Neural progenitor cell (in vitro differentiated cells): ENCODE data around the gene CTDNEP1. TPM values are rescaled to one million over a fixed set of nuclear protein-coding genes. Genes with fewer than 3 reads are reported as not detected.

Source experiments
- DNase-seq: peaks from one replicate; pipeline ENCODE4 v3.0.0-alpha.2; 2016; ENCODE audit warnings: low spot score
- H2AFZ ChIP-seq: fragments of 200-600 bp; sonication (generic); replicated peaks from 2 replicates; pipeline ENCODE4 v1.6.1; 2016; ENCODE audit warnings: antibody characterized with exemption
- H3F3A ChIP-seq: fragments of 200-600 bp; sonication (generic); 2 replicates; pipeline ENCODE4 v1.6.1; 2016; ENCODE audit warnings: antibody characterized with exemption, low read depth
- H3K27ac ChIP-seq: fragments of 200-600 bp; sonication (generic); 2 replicates; pipeline ENCODE4 v1.5.1; 2016; ENCODE audit warnings: mild to moderate bottlenecking
- H3K27me3 ChIP-seq: fragments of 200-600 bp; sonication (generic); 2 replicates; pipeline ENCODE4 v1.6.1; 2016; ENCODE audit warnings: mild to moderate bottlenecking, moderate library complexity
- H3K36me3 ChIP-seq: fragments of 200-600 bp; sonication (generic); 2 replicates; pipeline ENCODE4 v1.5.1; 2016
- H3K4me1 ChIP-seq: fragments of 200-600 bp; sonication (generic); 2 replicates; pipeline ENCODE4 v1.6.1; 2016; ENCODE audit warnings: mixed run types
- H3K4me2 ChIP-seq: fragments of 200-600 bp; sonication (generic); 2 replicates; pipeline ENCODE4 v1.6.1; 2016
- H3K4me3 ChIP-seq: fragments of 200-600 bp; sonication (generic); 2 replicates; pipeline ENCODE4 v1.5.1; 2016
- H3K79me2 ChIP-seq: fragments of 200-600 bp; sonication (generic); 2 replicates; pipeline ENCODE4 v1.6.1; 2016; ENCODE audit warnings: low read depth
- H3K9ac ChIP-seq: fragments of 200-600 bp; sonication (generic); 2 replicates; pipeline ENCODE4 v1.6.1; 2016
- H3K9me3 ChIP-seq: fragments of 200-600 bp; sonication (generic); 2 replicates; pipeline ENCODE4 v1.5.1; 2016; ENCODE audit warnings: low read depth
- H4K20me1 ChIP-seq: fragments of 200-600 bp; sonication (generic); 2 replicates; pipeline ENCODE4 v1.6.1; 2016; ENCODE audit warnings: low read depth
- H3K27ac Mint-ChIP-seq: 3 replicates; pipeline ENCODE4 v1.8.0; 2021; ENCODE audit warnings: mixed read lengths
- H3K27me3 Mint-ChIP-seq: 2 replicates; pipeline ENCODE4 v1.8.0; 2022; ENCODE audit warnings: low read depth, mild to moderate bottlenecking, inconsistent platforms, moderate library complexity, mixed read lengths; ENCODE audit not compliant: insufficient read depth
- H3K36me3 Mint-ChIP-seq: 3 replicates; pipeline ENCODE4 v1.8.0; 2021; ENCODE audit warnings: mixed read lengths
- H3K4me1 Mint-ChIP-seq: 3 replicates; pipeline ENCODE4 v1.8.0; 2021; ENCODE audit warnings: mixed read lengths
- H3K4me3 Mint-ChIP-seq: 3 replicates; pipeline ENCODE4 v1.8.0; 2021; ENCODE audit warnings: mild to moderate bottlenecking, moderate library complexity, mixed read lengths
- H3K9me3 Mint-ChIP-seq: 3 replicates; pipeline ENCODE4 v1.8.0; 2020; ENCODE audit warnings: mixed read lengths
- CTCF ChIP-seq: fragments of 200-600 bp; sonication (generic); IDR thresholded peaks from 2 replicates; pipeline ENCODE4 v1.5.1; 2017; ENCODE audit warnings: antibody characterized with exemption, mild to moderate bottlenecking
- EZH2 ChIP-seq: fragments of 200-600 bp; sonication (generic); IDR thresholded peaks from 2 replicates; pipeline ENCODE4 v1.6.1; 2017; ENCODE audit warnings: antibody characterized with exemption, mild to moderate bottlenecking, moderate library complexity
- EZH2phosphoT487 ChIP-seq: fragments of 200-600 bp; sonication (generic); IDR thresholded peaks from 2 replicates; pipeline ENCODE4 v1.6.1; 2017; ENCODE audit warnings: antibody characterized with exemption
- total RNA-seq: library from RNA; depleted of rRNA; stranded (reverse); fragments of >200 nt; gene quantifications from 2 replicates; pipeline ENCODE4 v1.2.3, GENCODE V29; 2015; ENCODE audit warnings: low replicate concordance

The CTDNEP1 gene
- total RNA-seq, 1 donor from 2014 or later, result 46.5 TPM

- H3K4me1 Mint-ChIP-seq, result peaks cover 8% of the 10 kb centered on the region
- peaks cover 14% of the 10 kb centered on the region for H3K4me1 ChIP-seq
- peaks cover 20% of the 10 kb centered on the region for H3K36me3 Mint-ChIP-seq
- H3K4me3 ChIP-seq, result no peak overlapping the region
- peak overlapping the region; percentile 57 for H3K4me3 Mint-ChIP-seq
- no peak overlapping the region for H3K9ac ChIP-seq
- H3K79me2 ChIP-seq, result no peaks in the 10 kb centered on the region
- H3K27me3 Mint-ChIP-seq, result peaks cover 46% of the 10 kb centered on the region
- H3K4me2 ChIP-seq, result no peak overlapping the region
- peaks cover 11% of the 10 kb centered on the region for H4K20me1 ChIP-seq
- no peak for DNase-seq
- H3K36me3 ChIP-seq, result no peaks in the 10 kb centered on the region
- no peaks in the 10 kb centered on the region for H3K9me3 ChIP-seq
- TF ChIP-seq CTCF (no peak), EZH2phosphoT487 (no peak), EZH2 (no peak)
- H3K9me3 Mint-ChIP-seq, result no peaks in the 10 kb centered on the region
- no peak overlapping the region for H3K27ac Mint-ChIP-seq
- no peak overlapping the region for H2AFZ ChIP-seq
- H3K27me3 ChIP-seq, result peaks cover 49% of the 10 kb centered on the region
- peaks cover 29% of the 10 kb centered on the region for H3F3A ChIP-seq
- H3K27ac ChIP-seq, result no peak overlapping the region
Observed at GRCh38 chr17:7260151-7260550, 8.6 kb upstream of the CTDNEP1 start.

- H3K4me1 ChIP-seq, result peaks cover 14% of the 10 kb centered on the region
- no peaks in the 10 kb centered on the region for H3K9me3 ChIP-seq
- Mint-ChIP-seq H3K4me3 (no peak overlapping the region), H3K36me3 (peaks cover 25% of the 10 kb centered on the region), H3K27me3 (peaks cover 46% of the 10 kb centered on the region), H3K9me3 (no peaks in the 10 kb centered on the region), H3K27ac (no peak overlapping the region), H3K4me1 (peaks cover 8% of the 10 kb centered on the region)
- H3K27me3 ChIP-seq, result peaks cover 49% of the 10 kb centered on the region
- no peak for DNase-seq
- H3K4me2 ChIP-seq, result no peak overlapping the region
- H3F3A ChIP-seq, result peaks cover 29% of the 10 kb centered on the region
- H3K4me3 ChIP-seq, result no peak overlapping the region
- no peak overlapping the region for H3K27ac ChIP-seq
- H3K9ac ChIP-seq, result no peak overlapping the region
- H4K20me1 ChIP-seq, result peaks cover 11% of the 10 kb centered on the region
- H2AFZ ChIP-seq, result no peak overlapping the region
- H3K79me2 ChIP-seq, result no peaks in the 10 kb centered on the region
- no peaks in the 10 kb centered on the region for H3K36me3 ChIP-seq
- TF ChIP-seq EZH2phosphoT487 (no peak), EZH2 (no peak), CTCF (no peak)
Observed at GRCh38 chr17:7259555-7259889, 8.0 kb upstream of the CTDNEP1 start.

GRCh38 chr17:7258731-7259554, 7.4 kb upstream of the CTDNEP1 start:
- Histone ChIP-seq H3K4me1 (peaks cover 14% of the 10 kb centered on the region), H4K20me1 (peaks cover 11% of the 10 kb centered on the region), H3K9me3 (no peaks in the 10 kb centered on the region), H3K4me2 (no peak overlapping the region), H3K27me3 (peaks cover 43% of the 10 kb centered on the region), H3K27ac (no peak overlapping the region), H3K79me2 (no peaks in the 10 kb centered on the region), H3K36me3 (peaks cover 3% of the 10 kb centered on the region), H3F3A (peaks cover 29% of the 10 kb centered on the region), H2AFZ (no peak overlapping the region), H3K9ac (no peak overlapping the region), H3K4me3 (no peak overlapping the region)
- Mint-ChIP-seq H3K36me3 (peaks cover 26% of the 10 kb centered on the region), H3K9me3 (no peaks in the 10 kb centered on the region), H3K4me3 (no peak overlapping the region), H3K4me1 (peaks cover 10% of the 10 kb centered on the region), H3K27ac (no peak overlapping the region), H3K27me3 (peaks cover 40% of the 10 kb centered on the region)
- DNase-seq, result no peak
- TF ChIP-seq CTCF (no peak), EZH2phosphoT487 (no peak), EZH2 (no peak)
